Measurements from ENCODE around the gene NGEF. TPM values are rescaled to one million over a fixed set of nuclear protein-coding genes. Genes with fewer than 3 reads are reported as not detected.

The NGEF gene
- total and polyA plus RNA-seq, 10 of the 15 experiments (the other 5 are each of a cell fraction or from before 2014, with no cell fraction given), result 0.12 TPM; not detected in 9

DNA sequence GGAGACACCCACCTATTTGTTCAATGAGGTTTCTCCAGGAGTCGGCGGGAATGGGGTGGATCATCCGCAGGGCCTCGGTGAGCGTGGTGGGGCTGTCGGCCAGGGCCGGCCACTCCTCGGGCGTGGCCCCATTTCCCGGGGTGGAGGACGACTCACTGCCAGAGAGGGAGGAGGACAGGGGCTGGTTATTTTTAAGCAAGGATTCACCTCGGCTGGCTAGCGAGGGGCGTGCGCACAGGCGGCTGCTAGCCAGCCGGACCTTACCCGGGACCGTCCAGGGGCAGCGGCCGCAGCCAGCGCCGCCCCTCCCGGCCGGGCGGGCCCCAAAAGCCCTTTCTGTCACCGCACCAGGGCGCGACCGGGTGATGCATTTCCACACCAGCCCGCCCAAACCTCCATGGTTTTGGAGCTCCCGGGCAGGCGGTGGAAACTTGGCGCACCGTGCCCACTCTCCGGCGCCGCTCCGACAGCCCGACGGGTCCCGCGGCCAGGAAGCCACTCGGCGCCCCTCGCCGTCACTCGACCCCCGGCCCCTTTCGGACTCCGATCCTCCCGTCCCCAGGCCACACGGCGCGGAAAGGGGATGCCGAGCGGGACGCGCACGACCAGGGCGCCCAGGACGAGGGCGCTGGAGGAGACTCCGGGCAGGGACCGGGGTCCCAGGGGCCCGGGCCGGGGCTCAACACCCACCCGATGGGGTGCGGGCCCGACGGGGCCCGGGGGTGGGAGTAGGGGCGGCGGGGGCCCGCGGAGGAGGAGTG lies 85.8 kb downstream of the NGEF start (continued):
- TF ChIP-seq, protein P1, sequence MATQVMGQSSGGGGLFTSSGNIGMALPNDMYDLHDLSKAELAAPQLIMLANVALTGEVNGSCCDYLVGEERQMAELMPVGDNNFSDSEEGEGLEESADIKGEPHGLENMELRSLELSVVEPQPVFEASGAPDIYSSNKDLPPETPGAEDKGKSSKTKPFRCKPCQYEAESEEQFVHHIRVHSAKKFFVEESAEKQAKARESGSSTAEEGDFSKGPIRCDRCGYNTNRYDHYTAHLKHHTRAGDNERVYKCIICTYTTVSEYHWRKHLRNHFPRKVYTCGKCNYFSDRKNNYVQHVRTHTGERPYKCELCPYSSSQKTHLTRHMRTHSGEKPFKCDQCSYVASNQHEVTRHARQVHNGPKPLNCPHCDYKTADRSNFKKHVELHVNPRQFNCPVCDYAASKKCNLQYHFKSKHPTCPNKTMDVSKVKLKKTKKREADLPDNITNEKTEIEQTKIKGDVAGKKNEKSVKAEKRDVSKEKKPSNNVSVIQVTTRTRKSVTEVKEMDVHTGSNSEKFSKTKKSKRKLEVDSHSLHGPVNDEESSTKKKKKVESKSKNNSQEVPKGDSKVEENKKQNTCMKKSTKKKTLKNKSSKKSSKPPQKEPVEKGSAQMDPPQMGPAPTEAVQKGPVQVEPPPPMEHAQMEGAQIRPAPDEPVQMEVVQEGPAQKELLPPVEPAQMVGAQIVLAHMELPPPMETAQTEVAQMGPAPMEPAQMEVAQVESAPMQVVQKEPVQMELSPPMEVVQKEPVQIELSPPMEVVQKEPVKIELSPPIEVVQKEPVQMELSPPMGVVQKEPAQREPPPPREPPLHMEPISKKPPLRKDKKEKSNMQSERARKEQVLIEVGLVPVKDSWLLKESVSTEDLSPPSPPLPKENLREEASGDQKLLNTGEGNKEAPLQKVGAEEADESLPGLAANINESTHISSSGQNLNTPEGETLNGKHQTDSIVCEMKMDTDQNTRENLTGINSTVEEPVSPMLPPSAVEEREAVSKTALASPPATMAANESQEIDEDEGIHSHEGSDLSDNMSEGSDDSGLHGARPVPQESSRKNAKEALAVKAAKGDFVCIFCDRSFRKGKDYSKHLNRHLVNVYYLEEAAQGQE (IDR thresholded peaks at IDR 0.05; ENCODE audit: low read depth, low read length), result no peak
- TF ChIP-seq RBBP5 (conservative IDR thresholded peaks at IDR 0.05) (no peak), ELK1 (IDR thresholded peaks at IDR 0.05; ENCODE audit: low read depth, low read length) (no peak), IRF5 (IDR thresholded peaks at IDR 0.05; ENCODE audit: borderline replicate concordance) (no peak), KDM1A (IDR thresholded peaks at IDR 0.05; ENCODE audit: borderline replicate concordance) (no peak), CBX3 (IDR thresholded peaks at IDR 0.05; ENCODE audit: borderline replicate concordance, low read depth) (no peak), HDAC6 (IDR thresholded peaks at IDR 0.05; ENCODE audit: unreplicated experiment) (no peak), CHD1 (IDR thresholded peaks at IDR 0.05; ENCODE audit: low read depth, low read length) (no peak), PML (IDR thresholded peaks at IDR 0.05; ENCODE audit: low read length) (no peak), MEF2B (IDR thresholded peaks at IDR 0.05; ENCODE audit: partially characterized antibody, poor library complexity, severe bottlenecking) (no peak), USF2 (IDR thresholded peaks at IDR 0.05; ENCODE audit: borderline replicate concordance, low read depth, low read length) (no peak), NBN (IDR thresholded peaks at IDR 0.05) (no peak)
- TF ChIP-seq, protein P2, sequence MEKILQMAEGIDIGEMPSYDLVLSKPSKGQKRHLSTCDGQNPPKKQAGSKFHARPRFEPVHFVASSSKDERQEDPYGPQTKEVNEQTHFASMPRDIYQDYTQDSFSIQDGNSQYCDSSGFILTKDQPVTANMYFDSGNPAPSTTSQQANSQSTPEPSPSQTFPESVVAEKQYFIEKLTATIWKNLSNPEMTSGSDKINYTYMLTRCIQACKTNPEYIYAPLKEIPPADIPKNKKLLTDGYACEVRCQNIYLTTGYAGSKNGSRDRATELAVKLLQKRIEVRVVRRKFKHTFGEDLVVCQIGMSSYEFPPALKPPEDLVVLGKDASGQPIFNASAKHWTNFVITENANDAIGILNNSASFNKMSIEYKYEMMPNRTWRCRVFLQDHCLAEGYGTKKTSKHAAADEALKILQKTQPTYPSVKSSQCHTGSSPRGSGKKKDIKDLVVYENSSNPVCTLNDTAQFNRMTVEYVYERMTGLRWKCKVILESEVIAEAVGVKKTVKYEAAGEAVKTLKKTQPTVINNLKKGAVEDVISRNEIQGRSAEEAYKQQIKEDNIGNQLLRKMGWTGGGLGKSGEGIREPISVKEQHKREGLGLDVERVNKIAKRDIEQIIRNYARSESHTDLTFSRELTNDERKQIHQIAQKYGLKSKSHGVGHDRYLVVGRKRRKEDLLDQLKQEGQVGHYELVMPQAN (conservative IDR thresholded peaks at IDR 0.05), result no peak
